Bronchial epithelial cell (primary cell): ENCODE data around the gene TEX9. TPM values are rescaled to one million over a fixed set of nuclear protein-coding genes. Genes with fewer than 3 reads are reported as not detected.
"Not testable (repeated sequence)": the region's sequence is repeated elsewhere in the genome, so short reads cannot be mapped to it uniquely, and the experiment has no call there.

Experiments
- DNase-seq: peaks from one replicate; pipeline ENCODE4 v3.0.0-alpha.2; 2010; ENCODE audit warnings: low read depth
- FAIRE-seq: peaks from 2 replicates; lab custom pipeline; 2011; peaks lifted over from hg19 to GRCh38; lab: Jason Lieb, UNC
- H3K27me3 ChIP-seq: 2 replicates; pipeline ENCODE4 v1.5.1; 2011; ENCODE audit warnings: low read length; ENCODE audit not compliant: control insufficient read depth, insufficient read depth
- H3K36me3 ChIP-seq: 2 replicates; pipeline ENCODE4 v1.5.1; 2011; ENCODE audit warnings: low read length; ENCODE audit not compliant: control insufficient read depth, insufficient read depth
- H3K4me3 ChIP-seq: 2 replicates; pipeline ENCODE4 v1.5.1; 2011; ENCODE audit warnings: mild to moderate bottlenecking, low read depth, low read length, control low read depth
- CTCF ChIP-seq: IDR thresholded peaks from 2 replicates; pipeline ENCODE4 v1.5.1; 2011; ENCODE audit warnings: mild to moderate bottlenecking, moderate library complexity, low read length, control low read depth, inconsistent platforms; ENCODE audit not compliant: insufficient read depth, severe bottlenecking
- total RNA-seq: library from RNA; depleted of rRNA; stranded (reverse); fragments of >200 nt; gene quantifications from 2 replicates; pipeline ENCODE4 v1.2.1, GENCODE V29; 2014

The TEX9 gene
- total RNA-seq, result 2.6 and 3.6 TPM in 2 replicates

GRCh38 chr15:56365075-56365711 is at the start of gene TEX9:
TEX9 (plus strand) TSS chr15:56365426; CDS start chr15:56365451, 25 bp downstream.
- no peaks in the 10 kb centered on the region for H3K36me3 ChIP-seq
- H3K27me3 ChIP-seq, result no peaks in the 10 kb centered on the region
- H3K4me3 ChIP-seq, result peak within 1 kb of the TSS; percentile 51
- peak; percentile 76 for DNase-seq
- FAIRE-seq, result no peak
- TF ChIP-seq CTCF, result no peak

GRCh38 chr15:56316561-56316960 is 48.7 kb upstream of the TEX9 start:
- not testable (repeated sequence) for H3K36me3 ChIP-seq, DNase-seq, H3K27me3 ChIP-seq, H3K4me3 ChIP-seq, FAIRE-seq

GRCh38 chr15:56320316-56320715 is 44.9 kb upstream of the TEX9 start:
- no peaks in the 10 kb centered on the region for H3K27me3 ChIP-seq
- TF ChIP-seq CTCF, result no peak
- FAIRE-seq (no peak), DNase-seq (no peak)
- no peaks in the 10 kb centered on the region for H3K36me3 ChIP-seq
- no peak overlapping the region for H3K4me3 ChIP-seq

- Histone ChIP-seq H3K27me3 (no peaks in the 10 kb centered on the region), H3K4me3 (no peak overlapping the region), H3K36me3 (no peaks in the 10 kb centered on the region)
- no peak for FAIRE-seq
- peak; percentile 11 for DNase-seq
- TF ChIP-seq CTCF, result no peak
Measured at GRCh38 chr15:56320861-56321260, 44.4 kb upstream of the TEX9 start.

GRCh38 chr15:56322444-56322843 is 42.8 kb upstream of the TEX9 start:
- Histone ChIP-seq H3K27me3 (no peaks in the 10 kb centered on the region), H3K36me3 (no peaks in the 10 kb centered on the region), H3K4me3 (no peak overlapping the region)
- DNase-seq (no peak), FAIRE-seq (no peak)
- TF ChIP-seq CTCF, result no peak

- Histone ChIP-seq H3K4me3 (no peak overlapping the region), H3K36me3 (no peaks in the 10 kb centered on the region), H3K27me3 (no peaks in the 10 kb centered on the region)
- TF ChIP-seq CTCF, result no peak
- DNase-seq (no peak), FAIRE-seq (no peak)
Measured at GRCh38 chr15:56323435-56323834, 41.8 kb upstream of the TEX9 start.
